ENCODE results near the gene PLEKHM1. TPM values are rescaled to one million over a fixed set of nuclear protein-coding genes. Genes with fewer than 3 reads are reported as not detected.
"Not testable (repeated sequence)": the region's sequence is repeated elsewhere in the genome, so short reads cannot be mapped to it uniquely, and the experiment has no call there.

PLEKHM1 gene
- 33.1 and 38.9 TPM in 2 replicates for total RNA-seq

GRCh38 chr17:45490615-45491433, at the start of gene PLEKHM1:
PLEKHM1 (minus strand) TSS chr17:45490721; CDS start chr17:45482484, 8,237 bp downstream.
- peak; percentile 85 for DNase-seq (ENCODE audit: low spot score)
- H3K27ac Mint-ChIP-seq, result peak within 1 kb of the TSS; percentile 89
- H3K9me3 Mint-ChIP-seq; H3K36me3 Mint-ChIP-seq (ENCODE audit: low read depth); intact Hi-C loops (cut with micrococcal nuclease); H3K27me3 Mint-ChIP-seq (ENCODE audit: low read depth): not testable (repeated sequence)
- H3K4me3 Mint-ChIP-seq (ENCODE audit: low read depth), result peak within 1 kb of the TSS; percentile 88
- peaks cover 19% of the 10 kb centered on the region for H3K4me1 Mint-ChIP-seq (ENCODE audit: low read depth)

- H3K36me3 Mint-ChIP-seq (ENCODE audit: low read depth); H3K4me3 Mint-ChIP-seq (ENCODE audit: low read depth); H3K4me1 Mint-ChIP-seq (ENCODE audit: low read depth); H3K27me3 Mint-ChIP-seq (ENCODE audit: low read depth); intact Hi-C loops (cut with micrococcal nuclease); H3K27ac Mint-ChIP-seq; DNase-seq (ENCODE audit: low spot score); H3K9me3 Mint-ChIP-seq: not testable (repeated sequence)
Observed at GRCh38 chr17:45538168-45538567, 47.6 kb upstream of the PLEKHM1 start.

GRCh38 chr17:45506072-45506471, 15.6 kb upstream of the PLEKHM1 start:
- H3K4me3 Mint-ChIP-seq (ENCODE audit: low read depth); intact Hi-C loops (cut with micrococcal nuclease); H3K4me1 Mint-ChIP-seq (ENCODE audit: low read depth); H3K27ac Mint-ChIP-seq; DNase-seq (ENCODE audit: low spot score); H3K9me3 Mint-ChIP-seq; H3K27me3 Mint-ChIP-seq (ENCODE audit: low read depth): not testable (repeated sequence)
- peaks cover 11% of the 10 kb centered on the region for H3K36me3 Mint-ChIP-seq (ENCODE audit: low read depth)

- H3K4me1 Mint-ChIP-seq (ENCODE audit: low read depth); H3K27me3 Mint-ChIP-seq (ENCODE audit: low read depth); intact Hi-C loops (cut with micrococcal nuclease); H3K27ac Mint-ChIP-seq; DNase-seq (ENCODE audit: low spot score); H3K9me3 Mint-ChIP-seq; H3K4me3 Mint-ChIP-seq (ENCODE audit: low read depth): not testable (repeated sequence)
- peaks cover 11% of the 10 kb centered on the region for H3K36me3 Mint-ChIP-seq (ENCODE audit: low read depth)
Observed at GRCh38 chr17:45505183-45505582, 14.7 kb upstream of the PLEKHM1 start.

GRCh38 chr17:45501092-45501707, 10.7 kb upstream of the PLEKHM1 start:
- H3K4me3 Mint-ChIP-seq (ENCODE audit: low read depth); H3K4me1 Mint-ChIP-seq (ENCODE audit: low read depth); H3K36me3 Mint-ChIP-seq (ENCODE audit: low read depth); H3K9me3 Mint-ChIP-seq; DNase-seq (ENCODE audit: low spot score); H3K27ac Mint-ChIP-seq; intact Hi-C loops (cut with micrococcal nuclease); H3K27me3 Mint-ChIP-seq (ENCODE audit: low read depth): not testable (repeated sequence)

GRCh38 chr17:45500478-45500877, 10.0 kb upstream of the PLEKHM1 start:
- H3K9me3 Mint-ChIP-seq; H3K4me1 Mint-ChIP-seq (ENCODE audit: low read depth); H3K27me3 Mint-ChIP-seq (ENCODE audit: low read depth); intact Hi-C loops (cut with micrococcal nuclease); H3K36me3 Mint-ChIP-seq (ENCODE audit: low read depth); DNase-seq (ENCODE audit: low spot score); H3K4me3 Mint-ChIP-seq (ENCODE audit: low read depth); H3K27ac Mint-ChIP-seq: not testable (repeated sequence)

GRCh38 chr17:45499208-45499607, 8.7 kb upstream of the PLEKHM1 start:
- intact Hi-C loops (cut with micrococcal nuclease); H3K27ac Mint-ChIP-seq; H3K4me1 Mint-ChIP-seq (ENCODE audit: low read depth); H3K4me3 Mint-ChIP-seq (ENCODE audit: low read depth); H3K9me3 Mint-ChIP-seq; DNase-seq (ENCODE audit: low spot score); H3K36me3 Mint-ChIP-seq (ENCODE audit: low read depth); H3K27me3 Mint-ChIP-seq (ENCODE audit: low read depth): not testable (repeated sequence)

- intact Hi-C loops (cut with micrococcal nuclease); DNase-seq (ENCODE audit: low spot score); H3K9me3 Mint-ChIP-seq: not testable (repeated sequence)
Observed at GRCh38 chr17:45498377-45498776, 7.9 kb upstream of the PLEKHM1 start.

GRCh38 chr17:45497449-45497848, 6.9 kb upstream of the PLEKHM1 start:
- intact Hi-C loops (cut with micrococcal nuclease); H3K4me3 Mint-ChIP-seq (ENCODE audit: low read depth); H3K27ac Mint-ChIP-seq; H3K36me3 Mint-ChIP-seq (ENCODE audit: low read depth); H3K27me3 Mint-ChIP-seq (ENCODE audit: low read depth); H3K9me3 Mint-ChIP-seq; H3K4me1 Mint-ChIP-seq (ENCODE audit: low read depth); DNase-seq (ENCODE audit: low spot score): not testable (repeated sequence)

More at GRCh38 chr17:45498377-45498776, 7.9 kb upstream of the PLEKHM1 start:
- H3K36me3 Mint-ChIP-seq (ENCODE audit: low read depth); H3K27ac Mint-ChIP-seq; H3K27me3 Mint-ChIP-seq (ENCODE audit: low read depth); H3K4me3 Mint-ChIP-seq (ENCODE audit: low read depth); H3K4me1 Mint-ChIP-seq (ENCODE audit: low read depth): not testable (repeated sequence)

GRCh38 chr17:45496507-45496906, 6.0 kb upstream of the PLEKHM1 start:
- intact Hi-C loops (cut with micrococcal nuclease); H3K36me3 Mint-ChIP-seq (ENCODE audit: low read depth); H3K27ac Mint-ChIP-seq; H3K9me3 Mint-ChIP-seq; H3K27me3 Mint-ChIP-seq (ENCODE audit: low read depth); H3K4me1 Mint-ChIP-seq (ENCODE audit: low read depth); DNase-seq (ENCODE audit: low spot score); H3K4me3 Mint-ChIP-seq (ENCODE audit: low read depth): not testable (repeated sequence)

GRCh38 chr17:45494556-45494955, 4.0 kb upstream of the PLEKHM1 start:
- DNase-seq (ENCODE audit: low spot score); intact Hi-C loops (cut with micrococcal nuclease); H3K9me3 Mint-ChIP-seq; H3K4me1 Mint-ChIP-seq (ENCODE audit: low read depth); H3K27me3 Mint-ChIP-seq (ENCODE audit: low read depth); H3K36me3 Mint-ChIP-seq (ENCODE audit: low read depth); H3K4me3 Mint-ChIP-seq (ENCODE audit: low read depth); H3K27ac Mint-ChIP-seq: not testable (repeated sequence)

GRCh38 chr17:45492156-45492555, 1.6 kb upstream of the PLEKHM1 start:
- H3K27ac Mint-ChIP-seq; H3K36me3 Mint-ChIP-seq (ENCODE audit: low read depth); H3K27me3 Mint-ChIP-seq (ENCODE audit: low read depth); intact Hi-C loops (cut with micrococcal nuclease); H3K9me3 Mint-ChIP-seq; DNase-seq (ENCODE audit: low spot score): not testable (repeated sequence)
- peak overlapping the region; percentile 26 for H3K4me3 Mint-ChIP-seq (ENCODE audit: low read depth)
- peaks cover 19% of the 10 kb centered on the region for H3K4me1 Mint-ChIP-seq (ENCODE audit: low read depth)

- H3K9me3 Mint-ChIP-seq; H3K36me3 Mint-ChIP-seq (ENCODE audit: low read depth); intact Hi-C loops (cut with micrococcal nuclease); H3K27me3 Mint-ChIP-seq (ENCODE audit: low read depth): not testable (repeated sequence)
- Mint-ChIP-seq H3K27ac (peak overlapping the region; percentile 78), H3K4me3 (ENCODE audit: low read depth) (peak overlapping the region; percentile 88), H3K4me1 (ENCODE audit: low read depth) (peaks cover 19% of the 10 kb centered on the region)
- peak; percentile 20 for DNase-seq (ENCODE audit: low spot score)
Observed at GRCh38 chr17:45490198-45490597, 323 bp downstream of the PLEKHM1 start.

Data from activated T-helper 2 cell treated with anti-CD3 and anti-CD28 coated beads, Interferon-gamma antibody, Interleukin-2, Interleukin-4, amounts not matched to agents 10 μg/mL and 5 μg/mL and 100 μg/mL, durations not matched to agents 14 hours and 24 hours and 36 hours (primary cell).